HEK293 (cell line): Measurements from ENCODE around the gene CYP27A1.
A peak's percentile ranks its signal among the peaks of the same experiment; 100 is the strongest.

Source experiments
- CTCF ChIA-PET: fragments of 350-600 bp; formaldehyde crosslinking; extraction: SDS; loops from one replicate; lab custom pipeline; 2021; ENCODE audit warnings: antibody characterized with exemption; lab: Yijun Ruan, JAX
- POLR2A ChIA-PET: fragments of 300-600 bp; formaldehyde crosslinking; extraction: SDS; loops from one replicate; lab custom pipeline; 2020; ENCODE audit warnings: antibody characterized with exemption, inconsistent platforms; lab: Yijun Ruan, JAX
- H3K27ac ChIP-seq: fragments of 200-500 bp; sonication (Bioruptor generic); 2 replicates; pipeline ENCODE4 v1.5.1; 2014; ENCODE audit warnings: low read depth, low read length, control low read depth, inconsistent platforms; ENCODE audit errors: extremely low read depth
- H3K36me3 ChIP-seq, 2 experiments: fragments of 200-500 bp in 1 of 2; sonication (Bioruptor generic) in 1 of 2; 1 replicate in 1 of 2; 2 replicates in 1 of 2; pipeline ENCODE4 v1.5.1; 2014 to 2017; ENCODE audit warnings: inconsistent platforms in 2 of 2, low read length in 2 of 2; ENCODE audit not compliant: control insufficient read depth in 2 of 2, insufficient read depth in 1 of 2
- H3K4me1 ChIP-seq: fragments of 200-500 bp; sonication (Bioruptor generic); 2 replicates; pipeline ENCODE4 v1.5.1; 2014; ENCODE audit warnings: mild to moderate bottlenecking, low read length, inconsistent platforms; ENCODE audit not compliant: control insufficient read depth, insufficient read depth
- H3K4me3 ChIP-seq: 2 replicates; pipeline ENCODE4 v1.5.1; 2011; ENCODE audit warnings: low read depth, mild to moderate bottlenecking, control low read depth, low read length, moderate library complexity
- H3K9me3 ChIP-seq: fragments of 200-500 bp; sonication (Bioruptor generic); 2 replicates; pipeline ENCODE4 v1.5.1; 2014; ENCODE audit warnings: low read depth, low read length, inconsistent platforms; ENCODE audit not compliant: control insufficient read depth, insufficient read depth
- FEZF1 ChIP-seq: fragments of 450-650 bp; formaldehyde crosslinking; IDR thresholded peaks from 2 replicates; pipeline ENCODE4 v1.5.1; 2016; ENCODE audit warnings: missing biosample characterization, missing genetic modification characterization
- HOXC10 ChIP-seq: sonication (generic); formaldehyde crosslinking; IDR thresholded peaks from 2 replicates; pipeline ENCODE4 v1.8.1; 2023; ENCODE audit warnings: mild to moderate bottlenecking, missing genetic modification reagents
- OSR2 ChIP-seq: fragments of 450-650 bp; formaldehyde crosslinking; IDR thresholded peaks from 2 replicates; pipeline ENCODE4 v1.5.1; 2016; ENCODE audit warnings: missing biosample characterization, missing genetic modification characterization
- SETDB1 ChIP-seq: IDR thresholded peaks from one replicate; pipeline ENCODE4 v1.6.1; 2017; ENCODE audit warnings: mild to moderate bottlenecking, low read length, moderate library complexity, mixed read lengths; ENCODE audit not compliant: insufficient read length
- SP3 ChIP-seq: fragments of 450-650 bp; formaldehyde crosslinking; IDR thresholded peaks from 2 replicates; pipeline ENCODE4 v1.5.1; 2016; ENCODE audit warnings: missing biosample characterization, missing genetic modification characterization
- ZBTB7A ChIP-seq: fragments of 450-650 bp; formaldehyde crosslinking; IDR thresholded peaks from 2 replicates; pipeline ENCODE4 v1.5.1; 2016; ENCODE audit warnings: low read depth, missing biosample characterization, missing genetic modification characterization
- ZEB2 ChIP-seq: fragments of 450-650 bp; formaldehyde crosslinking; IDR thresholded peaks from 2 replicates; pipeline ENCODE4 v1.5.1; 2016; ENCODE audit warnings: missing biosample characterization, missing genetic modification characterization
- ZNF133 ChIP-seq: fragments of 450-650 bp; formaldehyde crosslinking; IDR thresholded peaks from 2 replicates; pipeline ENCODE4 v1.5.1; 2016; ENCODE audit warnings: missing biosample characterization, missing genetic modification characterization
- ZNF19 ChIP-seq: fragments of 450-650 bp; formaldehyde crosslinking; IDR thresholded peaks from 2 replicates; pipeline ENCODE4; 2016; ENCODE audit warnings: missing biosample characterization, missing genetic modification characterization, low read depth
- ZNF24 ChIP-seq: fragments of 450-650 bp; formaldehyde crosslinking; IDR thresholded peaks from 2 replicates; pipeline ENCODE4 v1.5.1; 2016; ENCODE audit warnings: missing biosample characterization, missing genetic modification characterization
- ZNF274 ChIP-seq, 2 experiments: fragments of 200-500 bp in 1 of 2; fragments of 450-650 bp in 1 of 2; sonication (Bioruptor generic) in 1 of 2; formaldehyde crosslinking in 1 of 2; IDR thresholded peaks; 2 replicates each; pipeline versions ENCODE4 v1.5.1 to v1.6.1; 2014 to 2016; ENCODE audit warnings: borderline replicate concordance in 1 of 2, inconsistent platforms in 1 of 2, low read length in 1 of 2, missing biosample characterization in 1 of 2, missing genetic modification characterization in 1 of 2
- ZNF335 ChIP-seq: fragments of 450-650 bp; formaldehyde crosslinking; conservative IDR thresholded peaks from 2 replicates; pipeline ENCODE4 v1.5.1; 2016; ENCODE audit warnings: missing biosample characterization, missing genetic modification characterization
- ZNF341 ChIP-seq: fragments of 450-650 bp; formaldehyde crosslinking; IDR thresholded peaks from 2 replicates; pipeline ENCODE4; 2016; ENCODE audit warnings: low read depth, missing biosample characterization, missing genetic modification characterization
- ZNF501 ChIP-seq: fragments of 450-650 bp; formaldehyde crosslinking; IDR thresholded peaks from 2 replicates; pipeline ENCODE4 v1.5.1; 2016; ENCODE audit warnings: missing biosample characterization, missing genetic modification characterization
- ZNF555 ChIP-seq: fragments of 450-650 bp; formaldehyde crosslinking; conservative IDR thresholded peaks from 2 replicates; pipeline ENCODE4 v1.5.1; 2017; ENCODE audit warnings: missing biosample characterization, mild to moderate bottlenecking, missing genetic modification characterization, inconsistent platforms
- ZNF558 ChIP-seq: fragments of 450-650 bp; formaldehyde crosslinking; IDR thresholded peaks from 2 replicates; pipeline ENCODE4 v1.5.1; 2016; ENCODE audit warnings: missing biosample characterization, missing genetic modification characterization
- ZNF654 ChIP-seq: fragments of 450-650 bp; formaldehyde crosslinking; IDR thresholded peaks from 2 replicates; pipeline ENCODE4 v1.5.1; 2016; ENCODE audit warnings: low read depth, missing biosample characterization, missing genetic modification characterization
- ZNF776 ChIP-seq: fragments of 450-650 bp; formaldehyde crosslinking; IDR thresholded peaks from 2 replicates; pipeline ENCODE4 v1.5.0; 2017; ENCODE audit warnings: missing biosample characterization, missing genetic modification characterization, borderline replicate concordance
- ZSCAN30 ChIP-seq: fragments of 450-650 bp; IDR thresholded peaks from 2 replicates; pipeline ENCODE4 v1.5.1; 2018; ENCODE audit warnings: missing biosample characterization, mild to moderate bottlenecking, missing genetic modification characterization, moderate library complexity
- TF ChIP-seq, protein P1 (sequence below): fragments of 450-650 bp; formaldehyde crosslinking; IDR thresholded peaks from 2 replicates; pipeline ENCODE4 v1.5.1; 2016; ENCODE audit warnings: missing biosample characterization, missing genetic modification characterization
- TF ChIP-seq, protein P2 (sequence below): fragments of 450-650 bp; formaldehyde crosslinking; IDR thresholded peaks from 2 replicates; pipeline ENCODE4 v1.5.1; 2017; ENCODE audit warnings: missing biosample characterization, missing genetic modification characterization
- TF ChIP-seq, protein P3 (sequence below): fragments of 450-650 bp; formaldehyde crosslinking; IDR thresholded peaks from 2 replicates; pipeline ENCODE4 v1.5.1; 2016; ENCODE audit warnings: missing biosample characterization, missing genetic modification characterization
- TF ChIP-seq, protein P4 (sequence below): fragments of 450-650 bp; formaldehyde crosslinking; IDR thresholded peaks from 2 replicates; pipeline ENCODE4 v1.5.1; 2016; ENCODE audit warnings: missing biosample characterization, missing genetic modification characterization, low read depth
- TF ChIP-seq, protein P5 (sequence below): fragments of 450-650 bp; formaldehyde crosslinking; IDR thresholded peaks from 2 replicates; pipeline ENCODE4 v1.5.1; 2016; ENCODE audit warnings: missing biosample characterization, missing genetic modification characterization
- TF ChIP-seq, protein P6 (sequence below): fragments of 450-650 bp; formaldehyde crosslinking; IDR thresholded peaks from 2 replicates; pipeline ENCODE4 v1.5.1; 2017; ENCODE audit warnings: missing biosample characterization, missing genetic modification characterization

Gene CYP27A1

DNA sequence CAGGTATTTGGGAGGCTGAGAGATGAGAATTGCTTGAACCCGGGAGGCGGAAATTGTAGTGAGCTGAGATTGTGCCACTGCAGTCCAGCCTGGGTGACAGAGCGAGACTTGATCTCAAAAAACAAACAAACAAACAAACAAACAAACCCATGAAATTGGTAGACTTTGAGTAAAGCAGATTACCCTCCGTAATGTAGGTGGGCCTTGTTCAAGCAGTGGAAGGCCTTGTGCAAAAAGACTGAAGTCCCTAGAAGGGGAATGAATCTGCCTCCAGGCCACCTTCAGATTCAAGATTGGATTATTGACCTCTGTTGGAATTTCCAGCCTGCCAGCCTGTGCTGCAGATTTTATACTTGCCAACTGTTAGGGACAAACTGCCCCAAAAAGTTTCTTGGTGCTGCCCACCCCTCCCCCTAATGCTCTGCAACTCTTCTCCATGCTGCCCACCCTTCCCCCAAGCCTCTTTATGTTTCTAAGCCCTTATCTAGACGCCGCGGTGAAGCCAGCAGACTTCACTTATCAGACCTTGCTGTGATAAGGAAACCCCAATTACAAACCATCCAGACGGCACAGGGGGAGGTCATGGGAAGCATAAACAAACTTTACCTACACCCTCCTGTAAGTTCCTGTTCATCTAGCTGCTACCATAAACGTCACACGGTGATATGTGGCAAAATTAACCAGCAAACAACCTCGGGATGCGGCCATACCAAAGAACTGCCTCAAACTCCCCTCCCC is 17.0 kb downstream of the CYP27A1 start:
- Histone ChIP-seq H3K27ac (peak overlapping the region; percentile 72; the same call in 1 of the 2 replicates), H3K4me1 (peaks cover 14% of the 10 kb centered on the region), H3K4me3 (no peak overlapping the region), H3K36me3 (no peaks in the 10 kb centered on the region), H3K9me3 (no peaks in the 10 kb centered on the region)
- ChIA-PET CTCF (interaction anchor here (0.6 to 0.7 kb wide), 2 partner anchors 12 to 64 kb away, joined by 3 read pairs; no protein-coding TSS in a partner anchor), POLR2A (no interaction called here)
- TF ChIP-seq ZNF133, result no peak
- TF ChIP-seq ZNF24, result no peak
- TF ChIP-seq, protein P1, sequence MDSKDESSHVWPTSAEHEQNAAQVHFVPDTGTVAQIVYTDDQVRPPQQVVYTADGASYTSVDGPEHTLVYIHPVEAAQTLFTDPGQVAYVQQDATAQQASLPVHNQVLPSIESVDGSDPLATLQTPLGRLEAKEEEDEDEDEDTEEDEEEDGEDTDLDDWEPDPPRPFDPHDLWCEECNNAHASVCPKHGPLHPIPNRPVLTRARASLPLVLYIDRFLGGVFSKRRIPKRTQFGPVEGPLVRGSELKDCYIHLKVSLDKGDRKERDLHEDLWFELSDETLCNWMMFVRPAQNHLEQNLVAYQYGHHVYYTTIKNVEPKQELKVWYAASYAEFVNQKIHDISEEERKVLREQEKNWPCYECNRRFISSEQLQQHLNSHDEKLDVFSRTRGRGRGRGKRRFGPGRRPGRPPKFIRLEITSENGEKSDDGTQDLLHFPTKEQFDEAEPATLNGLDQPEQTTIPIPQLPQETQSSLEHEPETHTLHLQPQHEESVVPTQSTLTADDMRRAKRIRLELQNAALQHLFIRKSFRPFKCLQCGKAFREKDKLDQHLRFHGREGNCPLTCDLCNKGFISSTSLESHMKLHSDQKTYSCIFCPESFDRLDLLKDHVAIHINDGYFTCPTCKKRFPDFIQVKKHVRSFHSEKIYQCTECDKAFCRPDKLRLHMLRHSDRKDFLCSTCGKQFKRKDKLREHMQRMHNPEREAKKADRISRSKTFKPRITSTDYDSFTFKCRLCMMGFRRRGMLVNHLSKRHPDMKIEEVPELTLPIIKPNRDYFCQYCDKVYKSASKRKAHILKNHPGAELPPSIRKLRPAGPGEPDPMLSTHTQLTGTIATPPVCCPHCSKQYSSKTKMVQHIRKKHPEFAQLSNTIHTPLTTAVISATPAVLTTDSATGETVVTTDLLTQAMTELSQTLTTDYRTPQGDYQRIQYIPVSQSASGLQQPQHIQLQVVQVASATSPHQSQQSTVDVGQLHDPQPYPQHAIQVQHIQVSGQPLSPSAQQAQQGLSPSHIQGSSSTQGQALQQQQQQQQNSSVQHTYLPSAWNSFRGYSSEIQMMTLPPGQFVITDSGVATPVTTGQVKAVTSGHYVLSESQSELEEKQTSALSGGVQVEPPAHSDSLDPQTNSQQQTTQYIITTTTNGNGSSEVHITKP (tag by site-specific recombination), result peak; percentile 63; the same call in 1 of the 2 replicates
- TF ChIP-seq ZNF19 (tag by site-specific recombination), result no peak
- TF ChIP-seq FEZF1, result peak; percentile 50
- no peak for TF ChIP-seq ZBTB7A (tag by site-specific recombination)
- peak; percentile 31; the same call in 1 of the 2 replicates for TF ChIP-seq OSR2 (tag by site-specific recombination)
- TF ChIP-seq HOXC10, result no peak
- TF ChIP-seq, protein P2, sequence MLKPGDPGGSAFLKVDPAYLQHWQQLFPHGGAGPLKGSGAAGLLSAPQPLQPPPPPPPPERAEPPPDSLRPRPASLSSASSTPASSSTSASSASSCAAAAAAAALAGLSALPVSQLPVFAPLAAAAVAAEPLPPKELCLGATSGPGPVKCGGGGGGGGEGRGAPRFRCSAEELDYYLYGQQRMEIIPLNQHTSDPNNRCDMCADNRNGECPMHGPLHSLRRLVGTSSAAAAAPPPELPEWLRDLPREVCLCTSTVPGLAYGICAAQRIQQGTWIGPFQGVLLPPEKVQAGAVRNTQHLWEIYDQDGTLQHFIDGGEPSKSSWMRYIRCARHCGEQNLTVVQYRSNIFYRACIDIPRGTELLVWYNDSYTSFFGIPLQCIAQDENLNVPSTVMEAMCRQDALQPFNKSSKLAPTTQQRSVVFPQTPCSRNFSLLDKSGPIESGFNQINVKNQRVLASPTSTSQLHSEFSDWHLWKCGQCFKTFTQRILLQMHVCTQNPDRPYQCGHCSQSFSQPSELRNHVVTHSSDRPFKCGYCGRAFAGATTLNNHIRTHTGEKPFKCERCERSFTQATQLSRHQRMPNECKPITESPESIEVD (tag by site-specific recombination), result no peak
- TF ChIP-seq SP3, result no peak
- TF ChIP-seq, protein P3, sequence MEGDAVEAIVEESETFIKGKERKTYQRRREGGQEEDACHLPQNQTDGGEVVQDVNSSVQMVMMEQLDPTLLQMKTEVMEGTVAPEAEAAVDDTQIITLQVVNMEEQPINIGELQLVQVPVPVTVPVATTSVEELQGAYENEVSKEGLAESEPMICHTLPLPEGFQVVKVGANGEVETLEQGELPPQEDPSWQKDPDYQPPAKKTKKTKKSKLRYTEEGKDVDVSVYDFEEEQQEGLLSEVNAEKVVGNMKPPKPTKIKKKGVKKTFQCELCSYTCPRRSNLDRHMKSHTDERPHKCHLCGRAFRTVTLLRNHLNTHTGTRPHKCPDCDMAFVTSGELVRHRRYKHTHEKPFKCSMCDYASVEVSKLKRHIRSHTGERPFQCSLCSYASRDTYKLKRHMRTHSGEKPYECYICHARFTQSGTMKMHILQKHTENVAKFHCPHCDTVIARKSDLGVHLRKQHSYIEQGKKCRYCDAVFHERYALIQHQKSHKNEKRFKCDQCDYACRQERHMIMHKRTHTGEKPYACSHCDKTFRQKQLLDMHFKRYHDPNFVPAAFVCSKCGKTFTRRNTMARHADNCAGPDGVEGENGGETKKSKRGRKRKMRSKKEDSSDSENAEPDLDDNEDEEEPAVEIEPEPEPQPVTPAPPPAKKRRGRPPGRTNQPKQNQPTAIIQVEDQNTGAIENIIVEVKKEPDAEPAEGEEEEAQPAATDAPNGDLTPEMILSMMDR, result no peak
- no peak for TF ChIP-seq ZNF558 (tag by site-specific recombination)
- TF ChIP-seq, protein P4, sequence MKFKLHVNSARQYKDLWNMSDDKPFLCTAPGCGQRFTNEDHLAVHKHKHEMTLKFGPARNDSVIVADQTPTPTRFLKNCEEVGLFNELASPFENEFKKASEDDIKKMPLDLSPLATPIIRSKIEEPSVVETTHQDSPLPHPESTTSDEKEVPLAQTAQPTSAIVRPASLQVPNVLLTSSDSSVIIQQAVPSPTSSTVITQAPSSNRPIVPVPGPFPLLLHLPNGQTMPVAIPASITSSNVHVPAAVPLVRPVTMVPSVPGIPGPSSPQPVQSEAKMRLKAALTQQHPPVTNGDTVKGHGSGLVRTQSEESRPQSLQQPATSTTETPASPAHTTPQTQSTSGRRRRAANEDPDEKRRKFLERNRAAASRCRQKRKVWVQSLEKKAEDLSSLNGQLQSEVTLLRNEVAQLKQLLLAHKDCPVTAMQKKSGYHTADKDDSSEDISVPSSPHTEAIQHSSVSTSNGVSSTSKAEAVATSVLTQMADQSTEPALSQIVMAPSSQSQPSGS (tag by site-specific recombination), result no peak
- TF ChIP-seq, protein P5, sequence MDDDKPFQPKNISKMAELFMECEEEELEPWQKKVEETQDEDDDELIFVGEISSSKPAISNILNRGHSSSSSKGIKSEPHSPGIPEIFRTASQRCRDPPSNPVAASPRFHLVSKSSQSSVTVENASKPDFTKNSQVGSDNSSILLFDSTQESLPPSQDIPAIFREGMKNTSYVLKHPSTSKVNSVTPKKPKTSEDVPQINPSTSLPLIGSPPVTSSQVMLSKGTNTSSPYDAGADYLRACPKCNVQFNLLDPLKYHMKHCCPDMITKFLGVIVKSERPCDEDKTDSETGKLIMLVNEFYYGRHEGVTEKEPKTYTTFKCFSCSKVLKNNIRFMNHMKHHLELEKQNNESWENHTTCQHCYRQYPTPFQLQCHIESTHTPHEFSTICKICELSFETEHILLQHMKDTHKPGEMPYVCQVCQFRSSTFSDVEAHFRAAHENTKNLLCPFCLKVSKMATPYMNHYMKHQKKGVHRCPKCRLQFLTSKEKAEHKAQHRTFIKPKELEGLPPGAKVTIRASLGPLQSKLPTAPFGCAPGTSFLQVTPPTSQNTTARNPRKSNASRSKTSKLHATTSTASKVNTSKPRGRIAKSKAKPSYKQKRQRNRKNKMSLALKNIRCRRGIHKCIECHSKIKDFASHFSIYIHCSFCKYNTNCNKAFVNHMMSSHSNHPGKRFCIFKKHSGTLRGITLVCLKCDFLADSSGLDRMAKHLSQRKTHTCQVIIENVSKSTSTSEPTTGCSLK (tag by site-specific recombination), result no peak
- TF ChIP-seq, protein P6, sequence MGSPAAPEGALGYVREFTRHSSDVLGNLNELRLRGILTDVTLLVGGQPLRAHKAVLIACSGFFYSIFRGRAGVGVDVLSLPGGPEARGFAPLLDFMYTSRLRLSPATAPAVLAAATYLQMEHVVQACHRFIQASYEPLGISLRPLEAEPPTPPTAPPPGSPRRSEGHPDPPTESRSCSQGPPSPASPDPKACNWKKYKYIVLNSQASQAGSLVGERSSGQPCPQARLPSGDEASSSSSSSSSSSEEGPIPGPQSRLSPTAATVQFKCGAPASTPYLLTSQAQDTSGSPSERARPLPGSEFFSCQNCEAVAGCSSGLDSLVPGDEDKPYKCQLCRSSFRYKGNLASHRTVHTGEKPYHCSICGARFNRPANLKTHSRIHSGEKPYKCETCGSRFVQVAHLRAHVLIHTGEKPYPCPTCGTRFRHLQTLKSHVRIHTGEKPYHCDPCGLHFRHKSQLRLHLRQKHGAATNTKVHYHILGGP, result no peak
- no peak for TF ChIP-seq ZNF654 (tag by site-specific recombination)
- no peak for TF ChIP-seq ZEB2 (tag by site-specific recombination)
- TF ChIP-seq ZNF335 (tag by site-specific recombination), result no peak
- TF ChIP-seq ZNF501, result no peak
- TF ChIP-seq ZNF555 (tag by site-specific recombination), result no peak
- TF ChIP-seq SETDB1, result no peak
- no peak for TF ChIP-seq ZNF341
- TF ChIP-seq ZNF274 (IDR thresholded peaks at IDR 0.05; ENCODE audit: low read length), result no peak
- TF ChIP-seq ZNF274 (tag by site-specific recombination; IDR thresholded peaks at IDR 0.05; ENCODE audit: borderline replicate concordance), result no peak
- no peak for TF ChIP-seq ZSCAN30
- TF ChIP-seq ZNF776 (tag by site-specific recombination), result no peak
